HL-60/S4 treated with retinoic acid at 250 ng/mL for 4 days and 3 days (cell line): Measurements from ENCODE around the gene KRTAP27-1.

Source experiments
- in situ Hi-C: fragments of 300-500 bp; cut with MboI; formaldehyde crosslinking; loops from 2 replicates; pipeline ENCODE4 v1.7.0; 2022; ENCODE audit warnings: low sequenced_read_pairs

Gene KRTAP27-1

GRCh38 chr21:30289215-30289614 lies 48.3 kb downstream of the KRTAP27-1 start, which contains the start of gene KRTAP25-1:
TSS of gene KRTAP25-1 (minus strand) at chr21:30289514. CDS start at chr21:30289490, 24 bp downstream.
- in situ Hi-C loops = no loop called here
